Measurements from ENCODE around the gene GRAPL. TPM values are rescaled to one million over a fixed set of nuclear protein-coding genes. Genes with fewer than 3 reads are reported as not detected.
"Not testable (repeated sequence)": the region's sequence is repeated elsewhere in the genome, so short reads cannot be mapped to it uniquely, and the experiment has no call there.

GRAPL gene
- total RNA-seq, 4 donors from 2014 or later, result 1.3 to 3.6 (median 2.1) TPM; not detected in 1

DNA sequence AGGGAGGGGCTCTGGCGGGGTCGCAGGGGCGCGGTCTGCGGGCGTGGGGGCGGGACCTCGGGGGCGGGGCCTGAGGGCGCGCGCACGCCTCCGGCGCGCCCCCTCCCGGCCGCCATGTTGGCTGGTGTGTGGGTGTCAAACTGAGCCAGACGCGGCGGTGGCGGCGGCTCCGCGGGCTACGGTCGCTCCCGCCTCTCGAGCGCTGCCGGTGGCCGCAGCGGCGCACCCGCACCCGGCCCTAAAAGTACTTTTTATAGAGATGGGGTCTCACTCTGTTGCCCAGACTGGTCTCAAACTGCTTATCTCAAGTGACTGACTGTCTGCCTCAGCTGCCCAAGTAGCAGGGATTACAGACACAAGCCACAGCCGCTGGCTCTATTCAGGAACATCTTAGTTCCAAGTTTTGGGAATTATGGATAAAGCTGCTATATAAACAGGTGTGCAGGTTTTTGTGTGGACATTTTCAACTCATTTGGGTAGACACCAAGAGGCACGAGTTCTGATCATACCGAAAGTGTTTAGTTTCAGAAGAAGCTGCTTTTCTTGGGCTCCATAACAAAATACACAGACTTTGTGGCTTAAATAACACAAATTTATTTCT lies 16.2 kb upstream of the GRAPL start:
- H3K36me3 ChIP-seq, H3K4me1 ChIP-seq, H3K27me3 ChIP-seq, H3K9me3 ChIP-seq: not testable (repeated sequence)
- TF ChIP-seq POLR2A (IDR thresholded peaks at IDR 0.05), result peak; percentile 70 to 87
- peak in 1 of 2 donors; percentile 86 for TF ChIP-seq EP300 (IDR thresholded peaks at IDR 0.05)
- TF ChIP-seq CTCF (IDR thresholded peaks at IDR 0.05), result peak; percentile 23 to 80 (median 48)
- H3K4me3 ChIP-seq, result peak overlapping the region; percentile 37 to 60 (median 40)
- peak; percentile 30 to 78 for DNase-seq (ENCODE audit: low spot score in 2 of 2)
- 2% methylated on average over 26 of the region's 39 CpGs; no CpG with 5 or more reads in 1 of the 2 donors for WGBS, 2 donors
- peak overlapping the region; percentile 74 to 90 (median 80) for H3K27ac ChIP-seq

DNA sequence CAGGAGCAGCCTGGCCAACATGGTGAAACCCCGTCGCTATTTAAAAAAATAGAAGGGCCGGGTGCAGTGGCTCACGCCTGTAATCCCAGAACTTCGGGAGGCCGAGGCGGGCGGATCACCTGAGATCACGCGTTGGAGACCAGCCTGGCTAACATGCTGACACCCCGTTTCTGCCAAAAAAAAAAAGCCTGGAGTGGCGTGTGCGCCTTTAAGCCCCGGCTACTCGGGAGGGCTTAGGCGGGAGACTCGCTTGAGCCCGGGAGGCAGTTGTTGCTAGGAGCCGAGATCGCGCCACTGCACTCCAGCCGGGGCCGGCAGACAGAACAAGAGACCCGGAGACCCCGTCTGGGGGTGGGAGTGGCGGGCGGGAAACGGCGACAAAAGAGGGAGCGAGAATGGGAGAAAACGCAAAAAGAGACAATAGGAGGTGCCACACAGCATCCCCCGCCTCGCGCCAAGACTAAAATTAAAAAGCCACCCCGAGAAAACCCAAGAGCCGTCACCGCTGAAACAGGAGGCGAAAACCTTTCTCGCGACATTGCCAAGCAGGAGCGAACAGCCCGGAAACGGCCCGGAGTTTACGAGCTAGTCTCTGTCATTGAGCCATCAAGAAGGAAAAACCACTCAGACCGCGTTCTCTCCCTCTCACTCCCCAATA lies 15.5 kb upstream of the GRAPL start:
- not testable (repeated sequence) for H3K4me1 ChIP-seq, H3K9me3 ChIP-seq, H3K27me3 ChIP-seq, H3K36me3 ChIP-seq
- WGBS, 2 donors, result 0 to 1% methylated on average over 20 to 25 of the region's 47 CpGs
- Histone ChIP-seq H3K4me3 (peak overlapping the region in 3 of 4 donors; percentile 19 to 60 (median 37)), H3K27ac (peak overlapping the region in 3 of 4 donors; percentile 72 to 91 (median 87))
- DNase-seq (ENCODE audit: low spot score in 2 of 2), result peak; percentile 16 to 28
- TF ChIP-seq EP300 (IDR thresholded peaks at IDR 0.05), result peak in 1 of 2 donors; percentile 68
- TF ChIP-seq POLR2A (IDR thresholded peaks at IDR 0.05), result peak in 1 of 2 donors; percentile 90

GRCh38 chr17:19112459-19112826 lies 14.9 kb upstream of the GRAPL start:
- not testable (repeated sequence) for DNase-seq (ENCODE audit: low spot score in 2 of 2); H3K36me3 ChIP-seq; H3K4me1 ChIP-seq; H3K27me3 ChIP-seq; H3K4me3 ChIP-seq; H3K9me3 ChIP-seq
- no CpG with 5 or more reads among the region's 18 CpGs for WGBS, 2 donors
- peak overlapping the region in 1 of 4 donors; percentile 87 for H3K27ac ChIP-seq

DNA sequence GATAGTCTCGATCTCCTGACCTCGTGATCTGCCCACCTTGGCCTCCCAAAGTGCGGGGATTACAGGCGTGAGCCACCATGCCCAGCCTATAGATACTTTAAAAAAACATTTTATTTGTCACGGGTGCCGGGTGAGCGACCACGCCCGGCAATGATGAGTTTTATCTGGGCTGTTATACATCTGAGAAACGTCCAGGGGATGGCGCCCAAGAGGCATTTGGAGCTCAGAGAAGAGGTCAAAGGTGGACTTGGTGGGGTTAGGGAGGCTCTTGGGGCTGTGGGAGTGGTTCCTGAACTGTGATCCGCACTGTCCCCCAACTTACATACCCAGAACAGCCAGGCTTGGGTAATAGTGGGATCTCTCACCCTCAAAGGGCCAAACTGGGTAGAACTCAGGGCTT lies 8.7 kb upstream of the GRAPL start:
- H3K27ac ChIP-seq; H3K27me3 ChIP-seq; DNase-seq (ENCODE audit: low spot score in 2 of 2); H3K4me1 ChIP-seq; H3K36me3 ChIP-seq; H3K9me3 ChIP-seq; H3K4me3 ChIP-seq: not testable (repeated sequence)
- WGBS, 2 donors, result no CpG with 5 or more reads among the region's 12 CpGs

- not testable (repeated sequence) for H3K9me3 ChIP-seq; H3K4me1 ChIP-seq; H3K4me3 ChIP-seq; DNase-seq (ENCODE audit: low spot score in 2 of 2); H3K27me3 ChIP-seq; H3K27ac ChIP-seq; H3K36me3 ChIP-seq
- WGBS, 2 donors, result no CpG with 5 or more reads among the region's 7 CpGs
Measured at GRCh38 chr17:19125289-19125688, 2.1 kb upstream of the GRAPL start.

- not testable (repeated sequence) for H3K27me3 ChIP-seq; H3K4me3 ChIP-seq; H3K4me1 ChIP-seq; DNase-seq (ENCODE audit: low spot score in 2 of 2); H3K27ac ChIP-seq; H3K36me3 ChIP-seq; H3K9me3 ChIP-seq
- no CpG with 5 or more reads among the region's 9 CpGs for WGBS, 2 donors
Measured at GRCh38 chr17:19129500-19129899, 2.1 kb downstream of the GRAPL start.

GRCh38 chr17:19131108-19131507 lies 3.7 kb downstream of the GRAPL start:
- not testable (repeated sequence) for H3K27ac ChIP-seq; H3K4me1 ChIP-seq; H3K36me3 ChIP-seq; H3K4me3 ChIP-seq; H3K9me3 ChIP-seq; DNase-seq (ENCODE audit: low spot score in 2 of 2); H3K27me3 ChIP-seq
- WGBS, 2 donors, result no CpG with 5 or more reads among the region's 8 CpGs

DNA sequence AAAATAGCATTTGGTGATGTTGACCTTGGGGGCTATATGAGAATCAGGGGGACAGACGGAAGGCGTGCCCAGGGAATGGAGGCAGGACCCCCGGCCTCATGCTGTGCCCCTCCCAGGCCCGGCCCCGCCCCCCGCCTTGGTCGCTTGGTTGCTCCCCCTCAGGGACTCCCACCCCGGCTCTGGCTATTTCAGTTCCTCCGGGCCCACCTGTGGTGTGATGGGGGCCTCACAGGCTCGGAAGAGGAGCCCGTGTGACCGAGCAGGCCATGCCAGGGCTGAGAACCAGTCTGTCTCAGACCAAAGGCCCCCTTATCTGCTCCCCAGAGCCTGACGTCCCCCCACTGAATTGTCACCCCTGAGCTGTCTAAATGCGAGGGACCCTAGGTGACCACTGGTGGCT lies 4.4 kb downstream of the GRAPL start:
- WGBS, 2 donors, result no CpG with 5 or more reads among the region's 14 CpGs
- not testable (repeated sequence) for H3K4me1 ChIP-seq; H3K27ac ChIP-seq; H3K27me3 ChIP-seq; H3K36me3 ChIP-seq; H3K4me3 ChIP-seq; DNase-seq (ENCODE audit: low spot score in 2 of 2); H3K9me3 ChIP-seq

DNA sequence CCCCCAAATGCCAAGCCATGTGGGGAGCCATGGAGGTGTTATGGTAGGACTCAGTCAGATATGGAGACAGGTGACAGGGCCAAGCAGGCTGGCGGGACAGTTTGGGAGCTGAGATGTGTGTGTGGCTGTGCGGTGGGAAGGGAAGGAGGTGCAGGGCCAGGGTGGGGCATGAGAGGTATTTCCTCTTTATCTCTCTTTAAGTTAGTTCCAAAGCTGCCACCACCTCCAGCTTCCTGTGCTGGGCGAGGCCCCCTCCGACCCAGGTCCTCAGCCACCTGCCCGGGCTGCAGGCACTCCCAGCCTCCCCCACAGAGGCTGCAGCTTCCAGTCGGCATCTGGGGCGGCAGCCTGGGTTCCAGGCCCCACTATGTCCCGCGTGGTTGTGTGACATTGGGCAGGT lies 6.4 kb downstream of the GRAPL start:
- not testable (repeated sequence) for H3K36me3 ChIP-seq; H3K9me3 ChIP-seq; DNase-seq (ENCODE audit: low spot score in 2 of 2); H3K4me3 ChIP-seq; H3K27ac ChIP-seq; H3K4me1 ChIP-seq; H3K27me3 ChIP-seq
- no CpG with 5 or more reads among the region's 9 CpGs for WGBS, 2 donors

- WGBS, 2 donors, result no CpG with 5 or more reads among the region's 13 CpGs
- H3K27me3 ChIP-seq; H3K4me1 ChIP-seq; H3K9me3 ChIP-seq; H3K27ac ChIP-seq; H3K4me3 ChIP-seq; DNase-seq (ENCODE audit: low spot score in 2 of 2); H3K36me3 ChIP-seq: not testable (repeated sequence)
Measured at GRCh38 chr17:19135391-19135790, 8.0 kb downstream of the GRAPL start.

DNA sequence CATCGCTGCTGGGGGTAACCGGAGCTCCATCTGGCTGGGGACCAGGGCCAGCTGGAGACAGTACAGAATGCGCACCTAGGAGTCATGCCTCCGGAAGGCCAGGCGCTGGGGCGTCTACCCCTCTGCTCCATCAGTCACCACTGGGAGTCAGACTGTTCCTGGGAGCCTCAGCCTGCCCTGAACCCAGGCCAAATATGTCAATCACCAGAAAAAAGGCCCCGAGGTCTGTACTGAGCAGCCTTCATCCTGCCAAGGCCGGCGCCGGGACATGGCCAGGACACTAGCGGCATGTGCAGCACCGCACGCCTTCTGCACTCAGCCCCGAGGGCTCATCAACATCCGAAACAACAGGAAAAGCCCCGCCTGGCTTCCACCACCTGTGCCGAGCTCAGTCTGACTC lies 8.7 kb downstream of the GRAPL start:
- not testable (repeated sequence) for DNase-seq (ENCODE audit: low spot score in 2 of 2); H3K4me1 ChIP-seq; H3K9me3 ChIP-seq; H3K27ac ChIP-seq; H3K36me3 ChIP-seq; H3K4me3 ChIP-seq; H3K27me3 ChIP-seq
- no CpG with 5 or more reads among the region's 17 CpGs for WGBS, 2 donors

DNA sequence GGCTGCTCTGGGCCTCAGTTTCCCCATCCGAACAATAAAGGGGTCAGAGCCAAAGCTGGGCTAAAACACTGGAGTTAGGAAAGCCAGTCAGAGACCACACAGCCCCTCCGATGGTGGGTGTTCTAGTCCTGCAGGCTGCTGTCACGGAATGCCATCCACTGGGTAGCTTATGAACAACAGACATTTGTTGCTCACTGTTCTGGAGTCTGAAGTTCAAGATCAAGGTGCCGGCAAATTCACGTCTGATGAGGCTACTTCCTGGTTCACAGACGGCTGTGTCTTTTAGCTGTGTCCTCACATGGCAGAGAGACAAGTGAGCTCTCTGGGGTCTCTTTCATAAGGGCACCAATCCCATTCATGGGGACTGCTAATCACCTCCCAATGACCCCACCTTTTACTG lies 9.2 kb downstream of the GRAPL start:
- not testable (repeated sequence) for H3K27me3 ChIP-seq; H3K36me3 ChIP-seq; H3K9me3 ChIP-seq; H3K27ac ChIP-seq; DNase-seq (ENCODE audit: low spot score in 2 of 2); H3K4me3 ChIP-seq; H3K4me1 ChIP-seq
- no CpG with 5 or more reads among the region's 6 CpGs for WGBS, 2 donors

DNA sequence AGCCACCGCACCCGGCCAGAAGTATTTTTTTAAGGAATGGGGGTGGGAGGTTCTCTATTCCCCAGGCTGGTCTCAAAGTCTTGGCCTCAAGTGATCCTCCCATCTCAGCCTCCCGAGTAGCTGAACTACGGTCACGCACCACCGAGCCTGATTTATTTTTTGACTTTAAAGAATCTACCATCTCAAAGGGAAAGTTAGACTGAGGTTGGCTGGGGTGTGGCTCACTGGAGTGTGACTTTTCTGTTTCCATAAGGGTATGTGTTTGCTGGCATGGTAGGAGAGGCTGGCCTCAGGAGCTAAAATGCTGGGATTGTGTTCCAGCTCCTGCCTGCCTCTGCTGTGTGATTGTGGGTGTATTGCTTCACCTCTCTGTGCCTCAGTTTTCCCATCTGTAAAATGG lies 10.6 kb downstream of the GRAPL start:
- not testable (repeated sequence) for H3K4me1 ChIP-seq; H3K9me3 ChIP-seq; H3K4me3 ChIP-seq; H3K27me3 ChIP-seq; H3K36me3 ChIP-seq; H3K27ac ChIP-seq; DNase-seq (ENCODE audit: low spot score in 2 of 2)
- no CpG with 5 or more reads among the region's 6 CpGs for WGBS, 2 donors
